Esophagus muscularis mucosa (tissue), 4 donors: ENCODE data around the gene MPP2. TPM values are rescaled to one million over a fixed set of nuclear protein-coding genes. Genes with fewer than 3 reads are reported as not detected.

ENCODE experiments used
- DNase-seq: peaks from one replicate; pipeline ENCODE4 v3.0.0-alpha.2; 2017; ENCODE audit errors: extremely low spot score
- H3K27ac ChIP-seq, 4 donors: fragments of 200-600 bp; sonication (generic); replicated peaks in 1 of 4; 1 replicate in 3 of 4; 2 replicates in 1 of 4; pipeline ENCODE4 v1.5.1; 2016 to 2019; ENCODE audit warnings: mild to moderate bottlenecking in 1 of 4
- H3K27me3 ChIP-seq, 4 donors: fragments of 200-600 bp; sonication (generic); one replicate each; pipeline versions ENCODE4 v1.5.1 to v1.6.0; 2016 to 2019
- H3K36me3 ChIP-seq, 4 donors: fragments of 200-600 bp; sonication (generic); one replicate each; pipeline ENCODE4 v1.5.1; 2016 to 2019
- H3K4me1 ChIP-seq, 4 donors: fragments of 200-600 bp; sonication (generic); one replicate each; pipeline ENCODE4 v1.5.1; 2016 to 2019
- H3K4me3 ChIP-seq, 4 donors: fragments of 200-600 bp; sonication (generic); 1 replicate in 2 of 4; 2 replicates in 2 of 4; pipeline ENCODE4 v1.5.1; 2016 to 2019; ENCODE audit warnings: mild to moderate bottlenecking in 4 of 4, moderate library complexity in 1 of 4
- H3K9me3 ChIP-seq, 4 donors: fragments of 200-600 bp; sonication (generic); 1 replicate in 3 of 4; 2 replicates in 1 of 4; pipeline ENCODE4 v1.5.1; 2016 to 2019
- CTCF ChIP-seq, 3 experiments: fragments of 200-600 bp in 2 of 3; fragments of 450-650 bp in 1 of 3; sonication (generic) in 2 of 3; IDR thresholded peaks; one replicate each; pipeline ENCODE4 v1.5.1; 2017 to 2019; ENCODE audit warnings: antibody characterized with exemption in 3 of 3, mild to moderate bottlenecking in 2 of 3, moderate library complexity in 1 of 3
- EP300 ChIP-seq: sonication (generic); formaldehyde crosslinking; IDR thresholded peaks from one replicate; pipeline ENCODE4 v1.6.1; 2017; ENCODE audit warnings: antibody characterized with exemption
- POLR2A ChIP-seq: fragments of 450-650 bp; IDR thresholded peaks from one replicate; pipeline ENCODE4 v1.6.1; 2017; ENCODE audit warnings: antibody characterized with exemption, moderate library complexity, mild to moderate bottlenecking, low read depth
- POLR2AphosphoS5 ChIP-seq, 2 donors: sonication (generic); formaldehyde crosslinking; IDR thresholded peaks; one replicate each; pipeline ENCODE4 v1.6.1; 2017; ENCODE audit warnings: antibody characterized with exemption in 2 of 2
- WGBS: methylation state at CpG from one replicate; pipeline ENCODE4 v1.1.5; 2018; 5-methylcytosine and 5-hydroxymethylcytosine counted together
- intact Hi-C: fragments of 100-400 bp; cut with DNase I; formaldehyde crosslinking; loops from one replicate; pipeline ENCODE4 v1.15.1; 2023
- total RNA-seq, 4 donors: library from RNA; depleted of rRNA; stranded (reverse); fragments of >200 nt; gene quantifications; one replicate each; pipeline versions ENCODE4 v1.1.0 to v1.2.1, GENCODE V29; 2016

MPP2 gene
- total RNA-seq, 4 donors from 2014 or later, result 13.3 to 15.9 (median 15.6) TPM

- no peak for DNase-seq
- intact Hi-C loops, result no loop called here
- Histone ChIP-seq H3K9me3 (no peaks in the 10 kb centered on the region), H3K4me3 (peak overlapping the region; percentile 36 to 46 (median 40)), H3K27ac (no peak overlapping the region), H3K27me3 (peaks cover 0 to 53% (median 0%) of the 10 kb centered on the region in 4 donors), H3K4me1 (peaks cover 0 to 13% (median 10%) of the 10 kb centered on the region in 4 donors), H3K36me3 (no peaks in the 10 kb centered on the region)
- WGBS, result no CpG with 5 or more reads among the region's 8 CpGs
- TF ChIP-seq EP300, result no peak
- no peak for TF ChIP-seq CTCF (IDR thresholded peaks at IDR 0.05)
- no peak for TF ChIP-seq POLR2A
- TF ChIP-seq POLR2AphosphoS5 (IDR thresholded peaks at IDR 0.05), result no peak
These were observed 9.6 kb upstream of the MPP2 start for GRCh38 chr17:43917016-43917347.

- H3K9me3 ChIP-seq, result no peaks in the 10 kb centered on the region
- 98% methylated on average over 4 of the region's 4 CpGs for WGBS
- peaks cover 0 to 13% (median 10%) of the 10 kb centered on the region in 4 donors for H3K4me1 ChIP-seq
- H3K4me3 ChIP-seq, result no peak overlapping the region
- intact Hi-C loops, result no loop called here
- no peak for TF ChIP-seq EP300
- TF ChIP-seq POLR2AphosphoS5 (IDR thresholded peaks at IDR 0.05), result no peak
- TF ChIP-seq POLR2A, result no peak
- no peak for TF ChIP-seq CTCF (IDR thresholded peaks at IDR 0.05)
- no peaks in the 10 kb centered on the region for H3K36me3 ChIP-seq
- peaks cover 0 to 47% (median 0%) of the 10 kb centered on the region in 4 donors for H3K27me3 ChIP-seq
- no peak overlapping the region for H3K27ac ChIP-seq
- no peak for DNase-seq
These were observed 9.0 kb upstream of the MPP2 start for GRCh38 chr17:43916385-43916784.

- no peaks in the 10 kb centered on the region for H3K9me3 ChIP-seq
- no peak for TF ChIP-seq POLR2A
- no peak for TF ChIP-seq CTCF (IDR thresholded peaks at IDR 0.05)
- TF ChIP-seq POLR2AphosphoS5 (IDR thresholded peaks at IDR 0.05), result no peak
- no peak for TF ChIP-seq EP300
- WGBS, result 78% methylated on average over 3 of the region's 3 CpGs
- no peak for DNase-seq
- peaks cover 0 to 38% (median 0%) of the 10 kb centered on the region in 4 donors for H3K27me3 ChIP-seq
- no peak overlapping the region for H3K4me3 ChIP-seq
- H3K36me3 ChIP-seq, result no peaks in the 10 kb centered on the region
- H3K27ac ChIP-seq, result no peak overlapping the region
- intact Hi-C loops, result no loop called here
- peaks cover 0 to 13% (median 10%) of the 10 kb centered on the region in 4 donors for H3K4me1 ChIP-seq
These were observed 8.2 kb upstream of the MPP2 start for GRCh38 chr17:43915559-43915958.

GRCh38 chr17:43914451-43914850 lies 7.1 kb upstream of the MPP2 start:
- no peaks in the 10 kb centered on the region for H3K36me3 ChIP-seq
- H3K27ac ChIP-seq, result no peak overlapping the region
- H3K4me1 ChIP-seq, result peaks cover 0 to 13% (median 10%) of the 10 kb centered on the region in 4 donors
- WGBS, result 71% methylated on average over 2 of the region's 2 CpGs
- no peak for DNase-seq
- intact Hi-C loops, result no loop called here
- H3K9me3 ChIP-seq, result no peaks in the 10 kb centered on the region
- H3K27me3 ChIP-seq, result peaks cover 0 to 35% (median 0%) of the 10 kb centered on the region in 4 donors
- TF ChIP-seq CTCF (IDR thresholded peaks at IDR 0.05) (no peak), POLR2A (no peak), POLR2AphosphoS5 (IDR thresholded peaks at IDR 0.05) (no peak), EP300 (no peak)
- H3K4me3 ChIP-seq, result no peak overlapping the region

- Histone ChIP-seq H3K9me3 (no peaks in the 10 kb centered on the region), H3K4me3 (no peak overlapping the region), H3K27me3 (peaks cover 0 to 27% (median 0%) of the 10 kb centered on the region in 4 donors), H3K36me3 (no peaks in the 10 kb centered on the region), H3K27ac (no peak overlapping the region), H3K4me1 (peaks cover under 1 to 17% (median 13%) of the 10 kb centered on the region in 4 donors)
- intact Hi-C loops, result no loop called here
- DNase-seq, result no peak
- WGBS, result 84% methylated on average over 5 of the region's 6 CpGs
- TF ChIP-seq POLR2A, result no peak
- TF ChIP-seq POLR2AphosphoS5 (IDR thresholded peaks at IDR 0.05), result no peak
- TF ChIP-seq EP300, result no peak
- TF ChIP-seq CTCF (IDR thresholded peaks at IDR 0.05), result no peak
These were observed 6.2 kb upstream of the MPP2 start for GRCh38 chr17:43913584-43913983.
